Measurements from ENCODE around the gene DNASE1L2. TPM values are rescaled to one million over a fixed set of nuclear protein-coding genes. Genes with fewer than 3 reads are reported as not detected.

DNASE1L2 gene
- total and polyA plus RNA-seq, 10 of the 15 experiments (the other 5 are each of a cell fraction or from before 2014, with no cell fraction given), result 0.06 to 1.5 (median 0.29) TPM

DNA sequence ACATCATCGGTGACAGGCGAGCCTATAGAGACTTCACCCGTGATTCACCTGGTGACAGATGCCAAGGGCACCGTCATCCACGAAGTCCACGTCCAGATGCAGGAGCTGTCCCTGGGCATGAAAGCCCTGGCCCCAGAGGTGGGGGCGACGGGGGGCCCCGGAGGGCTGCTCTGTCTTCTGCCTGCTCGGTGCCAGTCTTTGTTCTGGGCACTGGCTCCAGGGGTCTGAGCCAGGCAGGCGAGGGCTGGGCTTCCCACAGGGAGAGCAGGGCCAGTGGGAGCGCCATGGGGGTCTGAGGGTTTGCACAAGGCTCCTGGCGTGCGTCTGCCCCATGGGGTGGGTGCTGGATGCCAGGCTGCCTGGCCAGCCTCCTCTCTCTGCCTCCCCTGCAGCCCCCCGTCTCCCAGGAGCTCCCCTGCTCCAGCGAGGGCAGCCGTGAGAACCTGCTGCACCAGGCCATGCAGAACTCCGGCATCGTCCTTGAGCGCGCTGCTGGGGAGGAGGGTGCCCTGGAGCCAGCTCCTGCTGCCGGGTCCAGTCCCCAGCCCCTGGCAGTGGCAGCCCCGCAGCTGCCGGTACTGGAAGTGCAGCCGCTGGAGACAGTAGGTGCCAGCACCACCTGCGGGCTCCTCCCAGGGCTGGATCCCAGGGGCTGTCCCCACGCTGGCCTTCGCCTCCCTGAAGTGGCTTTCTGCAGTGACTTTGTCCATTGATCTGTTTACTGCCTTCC, 3.0 kb upstream of the DNASE1L2 start:
- ChIA-PET CTCF (no interaction called here), POLR2A (no interaction called here), SMC1A (ENCODE audit: uncharacterized antibody, unreplicated experiment) (no interaction called here), RAD21 (ENCODE audit: unreplicated experiment) (no interaction called here)
- H3K36me3 ChIP-seq (ENCODE audit: control insufficient read depth in 2 of 2, insufficient read depth in 2 of 2, low read length in 1 of 2), result peaks cover 4 to 46% of the 10 kb centered on the region in 2 experiments; a peak in 3 of 4 replicates
- H3K9ac ChIP-seq (ENCODE audit: control insufficient read depth, insufficient read depth, low read length), result no peak overlapping the region
- TF ChIP-seq POLR2A (IDR thresholded peaks at IDR 0.05; ENCODE audit: low read depth, low read length), result peak; percentile 26; the same call in 1 of the 2 replicates
- 0 out of 2 replicates have a peak, but pooled peaks have one; percentile 16 for TF ChIP-seq POLR2AphosphoS5 (IDR thresholded peaks at IDR 0.05; ENCODE audit: low read length)
- TF ChIP-seq ZNF274 (IDR thresholded peaks at IDR 0.05; ENCODE audit: insufficient read depth, insufficient read length), result no peak
- H3K9me3 ChIP-seq (replicated peaks; ENCODE audit: control insufficient read depth, insufficient read depth, low read length), result no peaks in the 10 kb centered on the region
- H4K20me1 ChIP-seq (ENCODE audit: control insufficient read depth, insufficient read depth), result no peaks in the 10 kb centered on the region
- intact Hi-C loops (cut with micrococcal nuclease; ENCODE audit: unreplicated experiment) (no loop called here), in situ Hi-C loops (cut with MboI) (no loop called here)
- no TSS peak for BruUV-seq (replicated peaks)
- H3K4me1 ChIP-seq (ENCODE audit: control insufficient read depth, insufficient read depth, low read length), result no peaks in the 10 kb centered on the region
- ATAC-seq (no peak; the same call in 2 of the 3 replicates), DNase-seq (ENCODE audit: low read depth, low spot score) (no peak), FAIRE-seq (no peak)
- H3K4me2 ChIP-seq (ENCODE audit: control insufficient read depth, insufficient read depth), result no peak overlapping the region
- 97% methylated on average over 28 of the region's 28 CpGs for WGBS (ENCODE audit: insufficient coverage, insufficient replicate concordance, low lambda C conversion rate, missing lambda C conversion rate)
- no peak overlapping the region for H3K27ac ChIP-seq (ENCODE audit: control insufficient read depth, insufficient read depth)
- no peaks in the 10 kb centered on the region for H3K27me3 ChIP-seq (replicated peaks in 1 of 2; ENCODE audit: control insufficient read depth in 2 of 2, insufficient read depth in 2 of 2, low read length in 1 of 2)
- H2AFZ ChIP-seq (ENCODE audit: control insufficient read depth, low read depth, low read length), result no peak overlapping the region
- H3K4me3 ChIP-seq, result no peak overlapping the region
- H3K79me2 ChIP-seq (ENCODE audit: control insufficient read depth, insufficient read depth, low read length), result no peaks in the 10 kb centered on the region

DNA sequence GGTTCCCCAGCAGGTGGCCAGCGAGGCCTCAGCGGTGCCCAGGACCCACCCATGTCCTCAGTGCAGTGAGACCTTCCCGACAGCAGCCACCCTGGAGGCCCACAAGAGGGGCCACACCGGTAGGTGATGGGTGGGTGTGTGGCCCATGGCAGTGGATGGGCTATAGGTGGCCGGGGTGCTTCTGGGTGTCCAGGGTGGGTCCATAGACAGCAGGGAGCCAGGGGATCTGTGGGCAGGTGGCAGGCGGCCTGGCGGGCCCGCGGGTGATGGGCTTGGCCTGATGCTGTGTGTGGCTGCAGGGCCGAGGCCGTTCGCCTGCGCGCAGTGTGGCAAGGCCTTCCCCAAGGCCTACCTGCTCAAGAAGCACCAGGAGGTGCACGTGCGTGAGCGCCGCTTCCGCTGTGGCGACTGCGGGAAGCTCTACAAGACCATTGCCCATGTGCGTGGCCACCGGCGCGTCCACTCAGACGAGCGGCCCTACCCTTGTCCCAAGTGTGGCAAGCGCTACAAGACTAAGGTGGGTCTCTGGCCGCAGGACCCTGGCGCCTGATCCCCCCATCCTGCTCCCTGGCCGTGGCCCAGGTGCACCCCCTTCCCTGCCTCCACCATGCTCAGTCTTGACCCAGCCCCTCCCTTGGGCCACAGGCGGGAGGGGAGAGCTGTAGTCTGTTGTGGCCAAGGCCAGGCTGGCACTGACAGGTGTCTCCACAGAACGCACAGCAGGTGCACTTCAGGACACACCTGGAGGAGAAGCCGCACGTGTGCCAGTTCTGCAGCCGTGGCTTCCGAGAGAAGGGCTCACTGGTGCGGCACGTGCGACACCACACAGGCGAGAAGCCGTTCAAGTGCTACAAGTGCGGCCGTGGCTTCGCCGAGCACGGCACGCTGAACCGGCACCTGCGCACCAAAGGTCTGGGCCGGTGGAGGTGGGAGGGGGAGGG, 2.1 kb upstream of the DNASE1L2 start:
- no TSS peak for BruUV-seq (replicated peaks)
- Histone ChIP-seq H2AFZ (ENCODE audit: control insufficient read depth, low read depth, low read length) (no peak overlapping the region), H3K9me3 (replicated peaks; ENCODE audit: control insufficient read depth, insufficient read depth, low read length) (no peaks in the 10 kb centered on the region), H4K20me1 (ENCODE audit: control insufficient read depth, insufficient read depth) (no peaks in the 10 kb centered on the region), H3K36me3 (ENCODE audit: control insufficient read depth in 2 of 2, insufficient read depth in 2 of 2, low read length in 1 of 2) (peaks cover 0 to 40% of the 10 kb centered on the region in 2 experiments; a peak in 3 of 4 replicates), H3K9ac (ENCODE audit: control insufficient read depth, insufficient read depth, low read length) (no peak overlapping the region), H3K4me3 (no peak overlapping the region), H3K4me1 (ENCODE audit: control insufficient read depth, insufficient read depth, low read length) (no peaks in the 10 kb centered on the region), H3K79me2 (ENCODE audit: control insufficient read depth, insufficient read depth, low read length) (no peaks in the 10 kb centered on the region), H3K27ac (ENCODE audit: control insufficient read depth, insufficient read depth) (no peak overlapping the region), H3K27me3 (replicated peaks in 1 of 2; ENCODE audit: control insufficient read depth in 2 of 2, insufficient read depth in 2 of 2, low read length in 1 of 2) (no peaks in the 10 kb centered on the region), H3K4me2 (ENCODE audit: control insufficient read depth, insufficient read depth) (no peak overlapping the region)
- ChIA-PET RAD21 (ENCODE audit: unreplicated experiment) (interaction anchor here (0.7 kb wide), 1 partner anchor 367 kb away, joined by 4 read pairs; no protein-coding TSS in a partner anchor), SMC1A (ENCODE audit: uncharacterized antibody, unreplicated experiment) (no interaction called here), CTCF (no interaction called here), POLR2A (no interaction called here)
- TF ChIP-seq SRF (IDR thresholded peaks at IDR 0.05; ENCODE audit: low read depth in 2 of 2, low read length in 2 of 2), result 0 out of 4 replicates have a peak, but pooled peaks of 1 of the 2 experiments have one; percentile 15
- TF ChIP-seq BHLHE40 (IDR thresholded peaks at IDR 0.05; ENCODE audit: borderline replicate concordance in 1 of 2, low read depth in 2 of 2, low read length in 1 of 2), result peak in 1 of 2 experiments; percentile 48; a peak in 2 of 4 replicates
- peak; percentile 37 for TF ChIP-seq POLR2A (IDR thresholded peaks at IDR 0.05; ENCODE audit: low read depth, low read length)
- TF ChIP-seq, protein P1, sequence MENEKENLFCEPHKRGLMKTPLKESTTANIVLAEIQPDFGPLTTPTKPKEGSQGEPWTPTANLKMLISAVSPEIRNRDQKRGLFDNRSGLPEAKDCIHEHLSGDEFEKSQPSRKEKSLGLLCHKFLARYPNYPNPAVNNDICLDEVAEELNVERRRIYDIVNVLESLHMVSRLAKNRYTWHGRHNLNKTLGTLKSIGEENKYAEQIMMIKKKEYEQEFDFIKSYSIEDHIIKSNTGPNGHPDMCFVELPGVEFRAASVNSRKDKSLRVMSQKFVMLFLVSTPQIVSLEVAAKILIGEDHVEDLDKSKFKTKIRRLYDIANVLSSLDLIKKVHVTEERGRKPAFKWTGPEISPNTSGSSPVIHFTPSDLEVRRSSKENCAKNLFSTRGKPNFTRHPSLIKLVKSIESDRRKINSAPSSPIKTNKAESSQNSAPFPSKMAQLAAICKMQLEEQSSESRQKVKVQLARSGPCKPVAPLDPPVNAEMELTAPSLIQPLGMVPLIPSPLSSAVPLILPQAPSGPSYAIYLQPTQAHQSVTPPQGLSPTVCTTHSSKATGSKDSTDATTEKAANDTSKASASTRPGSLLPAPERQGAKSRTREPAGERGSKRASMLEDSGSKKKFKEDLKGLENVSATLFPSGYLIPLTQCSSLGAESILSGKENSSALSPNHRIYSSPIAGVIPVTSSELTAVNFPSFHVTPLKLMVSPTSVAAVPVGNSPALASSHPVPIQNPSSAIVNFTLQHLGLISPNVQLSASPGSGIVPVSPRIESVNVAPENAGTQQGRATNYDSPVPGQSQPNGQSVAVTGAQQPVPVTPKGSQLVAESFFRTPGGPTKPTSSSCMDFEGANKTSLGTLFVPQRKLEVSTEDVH (IDR thresholded peaks at IDR 0.05; ENCODE audit: low read depth, partially characterized antibody), result no peak
- no peak for DNase-seq (ENCODE audit: low read depth, low spot score)
- no peak for FAIRE-seq
- 69% methylated on average over 43 of the region's 51 CpGs for WGBS (ENCODE audit: insufficient coverage, insufficient replicate concordance, low lambda C conversion rate, missing lambda C conversion rate)
- peak; percentile 8; the same call in 1 of the 3 replicates for ATAC-seq
- intact Hi-C loops (cut with micrococcal nuclease; ENCODE audit: unreplicated experiment), result no loop called here
- in situ Hi-C loops (cut with MboI), result no loop called here

All from GM12878 (cell line).